Endometrium (tissue), 2 donors: Measurements from ENCODE around the gene CEP112.
"Not testable (repeated sequence)": the region's sequence is repeated elsewhere in the genome, so short reads cannot be mapped to it uniquely, and the experiment has no call there.

Experiments used
- FAIRE-seq: peaks from 2 replicates; lab custom pipeline; 2012; peaks lifted over from hg19 to GRCh38; lab: Jason Lieb, UNC
- donor health status: control.
- donor health status: control.

Gene CEP112

GRCh38 chr17:65885541-65886312 is 306.2 kb downstream of the CEP112 start:
- no peak for FAIRE-seq

- FAIRE-seq: no peak
These were observed 314.9 kb downstream of the CEP112 start for GRCh38 chr17:65876985-65877384.

DNA sequence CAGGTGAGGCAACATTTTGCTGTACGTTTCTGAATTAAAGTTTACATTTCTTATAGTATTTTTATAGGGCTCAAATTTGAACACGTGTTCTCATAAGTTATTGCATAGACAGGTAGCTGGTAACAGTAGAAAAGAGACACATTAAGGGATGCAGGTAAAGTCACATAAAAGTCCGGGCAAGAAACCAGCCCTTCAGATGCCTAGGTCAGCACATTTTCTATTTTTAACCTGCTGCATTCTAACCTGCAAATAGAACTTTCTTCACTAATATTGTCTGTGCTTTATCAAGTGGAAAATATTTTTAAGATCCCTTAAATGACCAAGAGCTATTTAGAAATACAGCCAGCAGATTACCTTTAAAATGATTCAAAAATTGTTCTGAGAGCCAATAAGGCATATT is 323.1 kb downstream of the CEP112 start:
- no peak for FAIRE-seq

DNA sequence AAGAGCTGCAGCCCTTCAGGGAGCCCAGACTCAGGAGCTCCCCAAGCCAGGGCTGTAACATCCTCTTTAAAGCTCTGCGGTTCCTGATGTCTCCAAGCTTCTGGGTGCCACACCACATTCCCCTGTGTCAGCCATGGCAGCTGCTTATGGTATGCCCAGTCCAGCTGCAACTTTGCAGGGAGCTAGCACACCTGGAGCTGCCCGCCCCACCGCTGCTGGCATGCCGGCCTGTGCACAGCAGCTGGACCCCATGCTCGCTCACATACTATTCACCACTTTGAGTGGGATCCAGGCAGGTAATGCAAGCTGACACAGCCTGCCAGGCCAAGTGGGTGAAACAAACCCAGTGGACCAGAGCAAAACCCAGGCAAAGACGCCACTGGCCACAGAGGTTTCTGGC is 324.9 kb downstream of the CEP112 start:
- FAIRE-seq: no peak

GRCh38 chr17:65865715-65866425 is 326.1 kb downstream of the CEP112 start:
- no peak for FAIRE-seq

DNA sequence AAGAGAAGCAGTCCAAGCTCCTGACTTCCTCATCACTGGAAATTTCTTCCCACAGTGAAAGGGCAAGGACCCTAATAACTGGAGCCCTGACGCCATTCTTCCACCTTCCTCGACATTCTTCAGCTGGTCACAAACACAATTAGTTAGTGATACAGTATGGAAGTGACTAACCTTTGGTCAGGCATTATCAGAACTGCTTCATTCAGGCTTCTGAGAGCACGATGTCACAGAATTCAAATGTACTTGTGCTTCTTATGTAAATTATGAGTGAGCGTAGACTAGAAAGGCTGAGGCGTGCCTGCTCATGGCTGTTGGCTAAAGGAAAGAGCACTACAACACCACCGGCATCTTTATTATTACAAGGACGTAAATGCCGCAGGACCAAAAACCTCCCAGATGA is 327.5 kb downstream of the CEP112 start:
- no peak for FAIRE-seq

- no peak for FAIRE-seq
These were observed 334.2 kb downstream of the CEP112 start for GRCh38 chr17:65857718-65858117.

GRCh38 chr17:65856865-65857264 is 335.1 kb downstream of the CEP112 start:
- no peak for FAIRE-seq

DNA sequence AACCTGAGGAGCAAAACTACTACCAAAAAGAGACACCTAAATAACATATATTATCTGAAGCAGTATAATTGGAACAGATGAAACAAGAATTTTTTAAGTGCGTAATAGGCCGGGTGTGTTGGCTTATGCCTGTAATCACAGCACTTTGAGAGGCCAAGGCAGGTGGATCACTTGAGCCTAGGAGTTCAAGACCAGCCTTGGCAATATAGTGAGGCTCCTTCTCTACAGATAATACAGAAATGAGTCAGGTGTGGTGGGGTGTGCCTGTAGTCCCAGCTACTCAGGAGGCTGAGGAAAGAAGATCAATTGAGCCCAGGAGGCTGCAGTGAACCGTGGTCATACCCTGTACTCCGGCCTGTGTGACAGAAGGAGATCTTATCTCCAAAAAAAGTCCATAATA is 336.3 kb downstream of the CEP112 start:
- FAIRE-seq: no peak

GRCh38 chr17:65855245-65855644 is 336.7 kb downstream of the CEP112 start:
- no peak for FAIRE-seq

- FAIRE-seq: no peak
These were observed 338.1 kb downstream of the CEP112 start for GRCh38 chr17:65853816-65854215.

GRCh38 chr17:65852911-65853310 is 339.0 kb downstream of the CEP112 start:
- no peak for FAIRE-seq

- FAIRE-seq: no peak
These were observed 339.8 kb downstream of the CEP112 start for GRCh38 chr17:65851965-65852736.

DNA sequence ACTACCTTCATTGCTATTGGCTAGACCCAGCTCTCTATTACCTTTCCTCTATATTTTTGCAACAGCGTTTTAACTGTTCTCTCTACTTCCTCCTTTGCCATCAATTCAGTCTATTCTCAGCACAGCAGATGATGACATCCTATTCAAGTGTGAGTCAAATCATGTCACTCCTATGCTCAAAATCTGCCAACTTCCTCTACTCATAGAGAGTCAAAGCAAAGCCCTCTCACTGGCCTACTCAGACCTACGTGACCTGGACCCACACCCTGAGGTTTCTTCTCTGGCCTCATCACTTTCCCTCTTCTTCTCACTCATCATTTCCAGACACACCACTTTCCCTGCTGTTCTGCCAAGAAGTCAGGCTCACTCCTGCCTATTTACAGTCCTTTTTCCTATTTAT is 341.4 kb downstream of the CEP112 start:
- no peak for FAIRE-seq

- no peak for FAIRE-seq
These were observed 343.2 kb downstream of the CEP112 start for GRCh38 chr17:65848751-65849150.

GRCh38 chr17:65841089-65841488 is 350.8 kb downstream of the CEP112 start:
- FAIRE-seq: no peak

DNA sequence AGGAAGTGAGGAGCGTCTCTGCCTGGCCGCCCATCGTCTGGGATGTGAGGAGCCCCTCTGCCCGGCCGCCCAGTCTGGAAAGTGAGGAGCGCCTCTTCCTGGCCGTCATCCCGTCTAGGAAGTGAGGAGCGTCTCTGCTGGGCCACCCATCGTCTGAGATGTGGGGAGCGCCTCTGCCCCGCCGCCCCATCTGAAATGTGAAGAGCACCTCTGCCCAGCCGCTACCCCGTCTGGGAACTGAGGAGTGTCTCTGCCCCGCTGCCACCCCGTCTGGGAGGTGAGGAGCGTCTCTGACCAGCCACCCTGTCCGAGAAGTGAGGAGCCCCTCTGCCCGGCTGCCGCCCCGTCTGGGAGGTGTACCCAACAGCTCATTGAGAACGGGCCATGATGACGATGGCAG is 354.7 kb downstream of the CEP112 start:
- not testable (repeated sequence) for FAIRE-seq

GRCh38 chr17:65833214-65833613 is 358.7 kb downstream of the CEP112 start:
- FAIRE-seq: no peak

DNA sequence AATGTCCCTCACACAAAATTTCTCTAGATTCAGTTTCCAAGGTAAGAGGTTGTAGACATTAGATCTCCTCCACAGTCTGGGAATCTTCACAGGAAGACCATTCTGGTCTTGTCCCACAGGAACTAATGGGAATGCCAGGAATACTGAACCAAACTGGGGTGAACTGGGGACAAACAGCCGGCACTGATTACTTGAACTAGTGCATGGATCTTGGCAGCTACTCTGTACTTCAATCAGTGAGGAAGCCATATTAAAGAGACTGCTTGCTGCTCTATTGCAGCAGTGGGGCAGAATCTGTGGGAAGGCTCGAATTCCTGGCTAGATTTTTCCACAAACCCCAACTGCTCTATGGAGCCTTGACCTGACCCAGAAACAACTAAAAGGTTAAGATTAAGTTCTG is 361.6 kb downstream of the CEP112 start:
- FAIRE-seq: no peak

GRCh38 chr17:65826577-65826976 is 365.4 kb downstream of the CEP112 start:
- not testable (repeated sequence) for FAIRE-seq

DNA sequence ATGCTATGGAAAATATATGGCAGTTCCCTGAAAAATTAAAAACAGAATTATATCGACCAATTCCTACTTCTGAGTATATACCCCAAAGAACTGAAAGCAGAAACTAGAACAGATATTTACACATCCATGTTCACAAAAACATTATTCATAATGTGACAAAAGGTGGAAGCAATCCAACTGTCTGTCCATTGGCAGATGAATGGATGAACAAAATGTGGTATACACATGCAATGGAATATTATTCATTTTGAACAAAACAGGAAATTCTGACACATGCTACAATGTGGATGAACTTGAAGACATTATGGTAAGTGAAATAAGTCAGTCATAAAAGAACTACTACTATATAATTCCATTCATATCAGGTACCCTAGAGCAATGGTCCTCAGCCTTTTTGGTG is 367.0 kb downstream of the CEP112 start:
- FAIRE-seq: no peak

GRCh38 chr17:65823713-65824112 is 368.2 kb downstream of the CEP112 start:
- FAIRE-seq: no peak

GRCh38 chr17:65820811-65821210 is 371.1 kb downstream of the CEP112 start:
- FAIRE-seq: no peak
